Activated CD8-positive, alpha-beta memory T cell treated with anti-CD3 and anti-CD28 coated beads for 36 hours (primary cell): ENCODE data around the gene MCRS1. TPM values are rescaled to one million over a fixed set of nuclear protein-coding genes. Genes with fewer than 3 reads are reported as not detected.
"Not testable (repeated sequence)": the region's sequence is repeated elsewhere in the genome, so short reads cannot be mapped to it uniquely, and the experiment has no call there.

Experiments
- CTCF ChIA-PET: fragments of 350-600 bp; sonication (Branson Sonifier 250); formaldehyde crosslinking; loops from one replicate; lab custom pipeline; 2021; ENCODE audit warnings: antibody characterized with exemption; lab: Charles Lee
- POLR2A ChIA-PET: fragments of 350-600 bp; sonication (Branson Sonifier 250); formaldehyde crosslinking; loops from one replicate; lab custom pipeline; 2021; ENCODE audit warnings: antibody characterized with exemption; lab: Charles Lee
- total RNA-seq, 2 experiments: library from RNA; stranded (reverse); gene quantifications; one replicate each; pipeline ENCODE4 v1.2.3, GENCODE V29; 2021

Gene MCRS1, protein sequence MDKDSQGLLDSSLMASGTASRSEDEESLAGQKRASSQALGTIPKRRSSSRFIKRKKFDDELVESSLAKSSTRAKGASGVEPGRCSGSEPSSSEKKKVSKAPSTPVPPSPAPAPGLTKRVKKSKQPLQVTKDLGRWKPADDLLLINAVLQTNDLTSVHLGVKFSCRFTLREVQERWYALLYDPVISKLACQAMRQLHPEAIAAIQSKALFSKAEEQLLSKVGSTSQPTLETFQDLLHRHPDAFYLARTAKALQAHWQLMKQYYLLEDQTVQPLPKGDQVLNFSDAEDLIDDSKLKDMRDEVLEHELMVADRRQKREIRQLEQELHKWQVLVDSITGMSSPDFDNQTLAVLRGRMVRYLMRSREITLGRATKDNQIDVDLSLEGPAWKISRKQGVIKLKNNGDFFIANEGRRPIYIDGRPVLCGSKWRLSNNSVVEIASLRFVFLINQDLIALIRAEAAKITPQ
- 10 to 100 TPM; 80.6 to 83.5 TPM for total RNA-seq

DNA sequence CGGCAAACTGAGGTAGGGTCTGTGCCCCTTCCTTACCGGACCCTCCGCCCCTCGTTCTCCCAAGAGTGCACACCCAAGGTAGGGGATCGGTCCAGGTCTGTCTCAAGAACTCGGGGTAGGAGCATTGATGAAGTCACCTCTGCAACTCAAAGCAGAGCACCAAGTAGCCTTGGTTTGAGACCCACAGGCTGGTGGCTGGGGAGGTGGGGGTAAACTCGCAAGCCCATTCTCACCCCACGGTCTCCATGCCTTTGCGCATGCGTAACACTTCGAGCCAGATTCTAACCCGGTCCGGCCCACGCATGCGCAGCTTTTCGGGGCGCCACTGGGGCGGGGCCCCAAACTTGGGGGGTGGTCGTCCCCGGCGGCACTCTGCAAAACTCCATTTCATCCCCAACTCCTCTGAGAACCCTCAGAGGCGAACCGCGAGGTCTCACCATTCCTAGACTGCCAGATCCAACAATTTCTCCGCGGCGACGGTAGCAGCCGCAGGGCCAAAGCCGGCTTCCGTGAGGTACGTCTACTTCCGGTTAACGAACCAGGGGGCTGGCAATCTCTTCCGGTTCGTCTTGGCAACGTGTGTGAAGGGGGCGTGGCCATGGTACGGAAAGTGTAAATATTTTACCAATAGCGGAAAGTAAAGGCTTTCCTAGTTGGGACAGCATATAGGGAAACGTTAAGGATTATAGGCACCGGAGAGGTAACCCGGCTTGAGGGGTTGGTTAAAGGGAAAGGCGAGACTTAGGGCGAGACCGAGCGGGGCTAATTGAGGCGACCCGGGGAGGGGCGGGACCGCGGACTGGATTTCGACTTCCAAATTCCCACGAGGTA lies at the start of gene MCRS1:
MCRS1 (minus strand) TSS at position 532 of the 831 bp plus-strand sequence. CDS start 1,411 bp downstream, outside the sequence.
- POLR2A ChIA-PET = interaction anchor here (1.0 kb wide), 1 partner anchor 173 kb away, joined by 3 read pairs; the partner anchor contains the start of gene TMBIM6

DNA sequence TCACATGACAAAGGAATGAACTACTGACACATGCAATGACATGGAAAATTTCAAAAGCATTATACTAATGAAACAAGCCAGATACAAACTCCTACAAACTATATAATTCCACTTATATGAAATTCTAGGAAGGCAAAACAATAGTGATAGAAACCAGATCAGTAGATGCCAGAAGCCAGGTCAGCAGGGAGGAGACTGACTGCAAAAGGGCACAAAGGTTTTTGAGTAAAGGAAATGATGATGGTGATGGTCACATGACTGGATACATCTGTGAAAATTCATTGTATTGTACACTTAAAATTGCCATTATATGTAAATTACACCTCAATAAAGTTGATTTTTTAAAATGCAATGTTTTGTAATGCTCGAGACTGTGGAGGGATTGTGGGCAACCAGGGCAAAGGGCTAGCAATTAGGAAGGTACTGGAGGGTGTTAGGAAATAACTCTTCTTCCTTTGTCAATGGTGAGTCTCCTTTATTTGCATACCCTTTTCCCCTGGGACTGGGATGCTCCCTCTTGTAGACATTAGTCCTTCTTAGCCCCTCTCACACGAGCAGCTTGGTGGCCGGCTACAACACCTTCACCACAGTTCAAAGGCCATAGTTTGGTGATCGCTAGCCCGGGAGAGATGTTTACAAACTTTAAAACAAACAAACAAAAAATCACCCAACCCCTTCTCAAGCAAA lies 48.7 kb upstream of the MCRS1 start:
- CTCF ChIA-PET = interaction anchor here (1.6 kb wide), 1 partner anchor 15 kb away, joined by 4 read pairs; no protein-coding TSS in a partner anchor

More for the DNA sequence above, at the start of gene MCRS1:
- CTCF ChIA-PET = interaction anchor here (1.0 to 2.5 kb wide), 4 partner anchors 11 to 173 kb away, joined by 3 to 8 read pairs (median 4); partner anchors contain the start of gene TMBIM6

DNA sequence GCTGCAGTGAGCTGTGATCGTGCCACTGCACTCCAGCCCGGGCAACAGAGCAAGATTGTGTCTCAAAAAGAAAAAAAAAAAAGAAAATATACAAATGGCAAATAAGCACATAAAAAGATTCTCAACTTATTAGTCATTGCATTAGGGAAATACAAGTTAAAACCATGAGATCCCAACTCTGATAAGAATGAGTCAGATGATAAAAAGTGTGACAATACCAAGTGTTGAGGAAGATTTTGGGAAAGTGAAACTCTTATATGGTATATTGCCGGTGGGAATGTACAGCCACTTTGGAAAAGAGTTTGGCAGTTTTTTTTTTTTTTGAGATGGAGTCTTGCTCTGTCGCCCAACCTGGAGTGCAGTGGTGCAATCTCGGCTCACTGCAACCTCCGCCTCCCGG lies 47.8 kb upstream of the MCRS1 start:
- CTCF ChIA-PET = interaction anchor here (0.7 kb wide), 1 partner anchor 1286 kb away, joined by 3 read pairs; no protein-coding TSS in a partner anchor
- POLR2A ChIA-PET = no interaction called here

More for the DNA sequence above, 48.7 kb upstream of the MCRS1 start:
- POLR2A ChIA-PET = no interaction called here

DNA sequence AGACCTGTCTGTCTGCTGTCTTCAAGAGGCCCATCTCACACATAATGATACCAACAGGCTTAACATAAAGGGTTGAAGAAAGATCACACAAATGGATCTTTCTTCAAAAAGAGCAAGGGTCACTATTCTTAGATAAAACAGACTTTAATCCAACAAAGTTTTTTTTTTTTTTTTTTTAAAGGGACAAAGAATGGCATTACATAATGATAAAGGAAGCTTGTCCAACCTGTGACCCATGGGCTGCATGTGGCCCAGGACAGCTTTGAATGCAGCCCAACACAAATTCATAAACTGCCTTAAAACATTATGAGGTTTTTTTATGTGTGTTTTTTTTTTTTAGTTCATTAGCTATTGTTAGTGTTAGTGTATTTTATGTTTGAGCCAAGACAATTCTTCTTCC lies 44.3 kb upstream of the MCRS1 start:
- POLR2A ChIA-PET = no interaction called here

GRCh38 chr12:49610785-49611184 lies 42.8 kb upstream of the MCRS1 start:
- CTCF ChIA-PET = not testable (repeated sequence)
- POLR2A ChIA-PET = interaction anchor here (0.6 kb wide), 1 partner anchor 1080 kb away, joined by 4 read pairs; no protein-coding TSS in a partner anchor

More for the DNA sequence above, 44.3 kb upstream of the MCRS1 start:
- CTCF ChIA-PET = interaction anchor here (0.7 kb wide), 1 partner anchor 495 kb away, joined by 3 read pairs; no protein-coding TSS in a partner anchor

GRCh38 chr12:49609875-49610154 lies 41.9 kb upstream of the MCRS1 start:
- ChIA-PET POLR2A (no interaction called here), CTCF (interaction anchor here (0.6 kb wide), 2 partner anchors 237 to 360 kb away, joined by 3 to 4 read pairs; no protein-coding TSS in a partner anchor)

DNA sequence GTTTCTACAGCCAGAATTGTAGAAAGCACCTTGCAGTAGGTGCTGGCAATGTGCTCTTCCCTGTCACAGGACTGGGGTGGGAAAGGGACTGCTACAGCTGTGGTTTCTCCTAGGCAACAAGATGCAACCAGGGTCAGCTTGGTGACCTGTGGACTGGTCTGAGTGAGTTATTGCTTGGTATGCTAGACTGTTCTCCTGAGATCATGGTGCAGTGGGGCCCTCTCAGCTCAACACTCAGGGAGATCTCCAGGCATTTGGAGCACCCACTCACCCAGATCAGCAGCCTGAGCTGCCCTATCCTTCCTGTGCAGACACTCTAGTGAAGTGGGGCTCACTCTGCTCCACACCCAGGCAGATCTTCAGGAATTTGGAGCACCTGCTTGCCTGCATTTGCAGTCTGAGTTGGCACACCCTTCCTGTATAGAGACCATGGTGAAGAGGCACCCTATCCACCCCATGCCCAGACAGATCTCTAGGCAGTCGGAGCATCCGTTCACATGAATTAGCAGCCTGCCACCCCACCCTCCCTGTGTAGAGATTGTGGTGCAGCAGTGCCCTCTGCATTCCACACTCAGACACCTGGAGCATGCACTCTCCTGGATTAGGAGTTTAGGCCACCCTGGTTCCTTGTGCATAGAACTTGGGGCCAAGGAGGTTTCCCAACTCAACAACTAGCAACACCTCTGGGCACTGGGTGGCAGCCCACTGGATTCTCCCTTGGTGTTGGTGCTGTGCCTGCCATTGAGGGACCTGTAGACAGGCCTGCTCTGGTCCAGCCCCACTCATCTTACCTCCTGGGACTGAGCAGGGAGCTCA lies 41.3 kb upstream of the MCRS1 start:
- CTCF ChIA-PET = interaction anchor here (0.6 to 0.8 kb wide), 2 partner anchors 236 to 503 kb away, joined by 3 to 4 read pairs; partner anchors contain the start of gene COX14
- POLR2A ChIA-PET = no interaction called here

DNA sequence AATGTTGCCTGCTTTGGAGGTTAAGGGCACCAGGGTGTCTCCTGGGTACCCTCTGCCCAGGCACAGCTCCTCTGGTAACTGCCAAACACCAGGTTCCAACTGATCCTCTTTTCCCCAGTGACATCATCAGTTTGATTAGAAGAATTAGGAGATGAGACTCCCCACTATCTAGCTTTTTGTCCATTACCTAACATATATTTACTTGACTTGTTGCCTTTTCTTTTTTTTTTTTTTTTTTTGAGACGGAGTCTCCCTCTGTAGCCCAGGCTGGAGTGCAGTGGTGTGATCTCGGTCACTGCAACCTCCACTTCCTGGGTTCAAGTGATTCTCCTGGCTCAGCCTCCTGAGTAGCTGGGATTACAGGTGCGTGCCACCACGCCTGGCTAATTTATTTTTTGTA lies 37.6 kb upstream of the MCRS1 start, which contains the start of gene FAM186B:
FAM186B (minus strand) TSS at position 101 of the 400 bp plus-strand sequence. CDS start 162 bp downstream, outside the sequence.
- POLR2A ChIA-PET = not testable (repeated sequence)
- CTCF ChIA-PET = interaction anchor here (0.7 kb wide), 1 partner anchor 23 kb away, joined by 3 read pairs; no protein-coding TSS in a partner anchor

DNA sequence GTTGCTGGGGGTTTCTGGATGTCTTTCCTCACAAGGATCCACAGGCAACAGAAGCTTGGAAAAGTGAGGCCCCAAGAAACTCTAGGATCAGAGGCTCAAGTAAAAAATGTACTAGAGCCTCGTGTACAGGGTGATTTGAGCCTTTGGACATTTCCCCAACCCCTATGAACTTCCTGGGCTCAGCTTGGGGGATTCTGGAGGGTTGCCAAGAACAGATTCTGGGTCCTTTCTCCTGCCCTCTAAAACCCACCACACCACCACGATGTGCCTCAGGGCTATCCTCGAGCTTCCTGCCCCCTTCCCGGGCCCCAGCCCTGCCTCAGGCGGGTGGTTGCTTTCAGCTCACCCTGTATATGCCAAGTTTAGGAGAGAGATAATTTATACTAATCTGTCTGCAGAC lies 36.9 kb upstream of the MCRS1 start:
- ChIA-PET CTCF (interaction anchor here (0.7 kb wide), 1 partner anchor 24 kb away, joined by 3 read pairs; no protein-coding TSS in a partner anchor), POLR2A (no interaction called here)

DNA sequence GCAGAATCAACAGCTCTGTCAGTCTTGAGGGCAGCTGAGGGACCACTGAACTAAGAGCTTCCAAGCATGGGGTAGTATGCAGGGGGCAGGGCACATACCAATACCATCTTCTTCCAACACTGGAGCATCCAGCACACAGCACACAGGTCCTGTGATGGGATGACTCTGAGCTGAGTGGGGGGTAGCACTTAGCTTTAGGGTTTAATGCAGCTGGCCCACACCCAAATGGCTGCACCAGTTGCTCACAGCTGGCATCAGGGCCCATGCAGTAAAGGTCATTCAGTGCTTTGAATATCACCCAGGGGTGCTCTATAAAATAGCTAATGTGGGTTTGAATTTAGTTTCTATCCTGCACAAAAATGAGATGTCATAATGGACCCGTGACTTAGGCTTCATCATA lies 35.8 kb upstream of the MCRS1 start:
- POLR2A ChIA-PET = no interaction called here
- CTCF ChIA-PET = no interaction called here

DNA sequence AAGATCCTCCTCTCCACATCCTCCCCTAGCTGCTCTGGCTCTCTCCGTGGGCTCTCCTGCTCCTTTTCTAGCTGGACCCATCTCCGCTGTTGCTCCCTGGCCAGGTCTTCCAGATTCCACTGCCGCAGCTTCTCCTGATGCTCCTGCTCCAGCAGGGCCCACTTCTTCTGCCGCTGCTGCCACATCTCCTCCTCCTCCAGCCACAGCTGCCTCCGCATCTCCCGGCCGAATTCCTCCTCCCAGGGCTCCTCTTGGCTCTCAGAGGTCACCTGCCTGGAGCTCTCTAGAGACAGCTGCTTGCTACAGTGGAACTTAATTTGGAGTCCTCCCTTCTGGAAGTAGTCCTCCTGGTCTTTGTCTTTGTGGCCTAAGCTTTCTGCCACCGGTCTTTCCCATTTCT lies 32.0 kb upstream of the MCRS1 start:
- ChIA-PET CTCF (no interaction called here), POLR2A (no interaction called here)

DNA sequence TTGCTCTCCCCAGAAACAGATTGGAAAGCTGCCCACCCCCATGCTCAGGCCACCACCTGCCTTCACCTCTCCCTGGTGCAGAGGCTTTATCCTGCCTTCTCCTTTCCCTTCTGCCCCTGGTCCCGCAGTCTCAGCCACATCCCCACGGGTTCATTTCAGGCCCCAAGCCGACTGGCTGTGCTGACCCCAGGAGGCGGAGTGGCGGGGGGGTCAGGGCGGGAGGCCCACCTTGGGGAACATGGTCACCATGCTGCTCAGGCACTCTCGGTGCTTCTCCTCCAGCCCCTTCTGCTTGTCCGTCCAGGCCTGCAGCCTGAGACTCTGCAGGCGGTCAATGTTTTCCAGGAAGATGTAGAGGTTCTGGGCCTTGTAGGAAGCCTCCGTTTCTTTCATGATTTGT lies 30.6 kb upstream of the MCRS1 start:
- CTCF ChIA-PET = no interaction called here
- POLR2A ChIA-PET = no interaction called here

DNA sequence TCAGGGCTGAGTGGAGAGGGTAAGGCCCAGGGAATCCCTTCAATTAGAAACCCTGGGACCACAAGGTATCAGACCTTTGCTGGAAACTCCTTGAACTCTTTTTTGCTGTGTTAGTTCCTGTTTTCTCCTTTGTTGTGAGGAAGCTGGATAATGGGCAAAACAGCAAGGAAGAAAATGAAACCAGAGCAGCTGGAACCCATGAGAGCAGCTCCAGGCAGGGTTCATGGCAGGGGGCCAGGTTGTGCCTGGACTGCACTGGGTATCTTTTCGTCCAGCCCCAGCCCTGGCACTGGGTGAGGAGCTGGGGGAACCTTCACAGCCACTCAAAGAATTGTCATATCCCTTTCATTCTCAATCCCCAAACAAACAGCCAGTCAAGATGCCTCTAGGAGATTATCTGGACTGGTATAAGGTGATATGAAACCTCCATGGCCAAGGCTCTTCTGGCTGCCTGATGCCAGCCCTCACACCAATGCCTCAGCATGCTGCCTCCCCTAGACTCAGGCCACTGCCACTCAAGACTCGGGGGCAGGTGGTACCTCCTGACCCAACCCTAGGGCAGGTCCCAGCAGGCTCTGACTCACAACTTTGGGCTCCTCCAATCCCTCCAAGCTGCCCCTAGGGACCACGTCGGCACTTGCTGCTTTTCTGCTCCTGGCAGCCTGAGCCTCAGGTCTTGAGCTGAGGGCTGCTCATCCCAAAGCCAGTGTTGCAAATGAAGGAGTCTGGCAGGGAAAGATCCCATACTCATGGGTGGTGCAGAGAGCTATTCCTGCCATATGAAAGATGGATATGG lies 21.0 kb upstream of the MCRS1 start:
- ChIA-PET CTCF (interaction anchor here (1.1 kb wide), 1 partner anchor 9 kb away, joined by 3 read pairs; no protein-coding TSS in a partner anchor), POLR2A (no interaction called here)

- ChIA-PET POLR2A (no interaction called here), CTCF (interaction anchor here (1.1 kb wide), 1 partner anchor 8 kb away, joined by 3 read pairs; no protein-coding TSS in a partner anchor)
These were observed 20.3 kb upstream of the MCRS1 start for GRCh38 chr12:49588281-49588680.

DNA sequence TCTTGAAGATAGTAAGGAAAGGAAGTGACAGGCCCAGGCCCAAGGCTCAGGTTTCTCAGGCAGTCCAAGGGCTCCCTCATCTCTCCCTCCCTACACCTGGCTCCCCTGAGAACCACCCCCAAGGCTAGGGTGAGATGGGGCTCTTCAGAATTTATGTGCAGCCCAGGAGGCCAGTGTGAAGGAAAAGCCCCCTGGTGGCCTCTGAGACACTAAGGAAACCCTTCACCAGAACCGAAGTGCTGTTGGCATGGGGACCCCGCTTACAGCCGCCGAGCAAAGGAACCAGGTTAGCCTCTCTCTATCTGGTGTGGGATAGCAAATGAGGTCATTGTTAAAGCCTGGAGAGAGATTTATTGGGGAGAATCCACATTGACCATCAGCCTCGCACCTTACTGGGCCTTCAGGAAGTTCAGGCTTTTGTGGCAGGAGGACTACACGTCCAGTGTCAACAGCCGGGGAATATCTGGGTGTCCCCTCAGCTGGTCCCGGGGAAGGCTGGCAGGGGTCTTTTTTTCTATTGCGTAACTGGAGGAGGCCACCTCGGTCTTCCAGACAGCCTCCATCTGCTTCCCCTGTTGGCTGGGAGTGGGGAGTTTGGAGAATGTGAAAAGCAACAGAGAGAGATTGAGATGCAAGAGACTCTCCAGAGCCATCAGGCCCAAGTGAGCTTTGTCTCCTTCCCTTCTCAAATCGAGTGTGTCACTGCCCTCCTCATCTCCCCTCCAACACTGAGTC lies 19.4 kb upstream of the MCRS1 start:
- POLR2A ChIA-PET = no interaction called here
- CTCF ChIA-PET = no interaction called here
